Dermis microvascular lymphatic vessel endothelial cell (primary cell): Measurements from ENCODE around the gene PTBP2. TPM values are rescaled to one million over a fixed set of nuclear protein-coding genes. Genes with fewer than 3 reads are reported as not detected.

Experiments
- DNase-seq, 2 donors: peaks; one replicate each; pipeline versions ENCODE4 v3.0.0 to v3.0.0-alpha.2; 2010; ENCODE audit warnings: low read depth in 2 of 2
- total RNA-seq: library from RNA; depleted of rRNA; stranded (reverse); fragments of >200 nt; gene quantifications from 2 replicates; pipeline ENCODE4 v1.2.1, GENCODE V29; 2014

The PTBP2 gene
- total RNA-seq, 1 donor from 2014 or later: 9.2 TPM

- no peak for DNase-seq
Measured at GRCh38 chr1:96820671-96821070, 99.1 kb downstream of the PTBP2 start.

- peak; percentile 15 to 22 for DNase-seq
Measured at GRCh38 chr1:96825231-96825630, 103.6 kb downstream of the PTBP2 start.

GRCh38 chr1:96825950-96826576 lies 104.5 kb downstream of the PTBP2 start:
- DNase-seq: no peak

- DNase-seq: no peak
Measured at GRCh38 chr1:96833376-96833775, 111.8 kb downstream of the PTBP2 start.

GRCh38 chr1:96834986-96835385 lies 113.4 kb downstream of the PTBP2 start:
- peak; percentile 7 to 62 for DNase-seq

GRCh38 chr1:96837057-96837780 lies 115.6 kb downstream of the PTBP2 start:
- DNase-seq: no peak

- DNase-seq: no peak
Measured at GRCh38 chr1:96837781-96838216, 116.2 kb downstream of the PTBP2 start.

GRCh38 chr1:96840396-96840795 lies 118.8 kb downstream of the PTBP2 start:
- DNase-seq: no peak

- no peak for DNase-seq
Measured at GRCh38 chr1:96842215-96842614, 120.6 kb downstream of the PTBP2 start.

- DNase-seq: no peak
Measured at GRCh38 chr1:96843196-96843595, 121.6 kb downstream of the PTBP2 start.

- no peak for DNase-seq
Measured at GRCh38 chr1:96843601-96844000, 122.0 kb downstream of the PTBP2 start.

GRCh38 chr1:96845464-96845863 lies 123.9 kb downstream of the PTBP2 start:
- DNase-seq: peak; percentile 29 to 54

- no peak for DNase-seq
Measured at GRCh38 chr1:96861836-96862235, 140.3 kb downstream of the PTBP2 start.

GRCh38 chr1:96863449-96863848 lies 141.9 kb downstream of the PTBP2 start:
- DNase-seq: peak in 1 of 2 donors; percentile 12
